Activated T-cell treated with anti-CD3 and anti-CD28 coated beads, Interleukin-2, amount 50 U/mL, for 72 hours (primary cell): ENCODE measurements around the gene JAGN1. TPM values are rescaled to one million over a fixed set of nuclear protein-coding genes. Genes with fewer than 3 reads are reported as not detected.
A peak's percentile ranks its signal among the peaks of the same experiment; 100 is the strongest.
"Not testable (repeated sequence)": the region's sequence is repeated elsewhere in the genome, so short reads cannot be mapped to it uniquely, and the experiment has no call there.

ENCODE experiments used
- ATAC-seq, 2 donors: fragments of 150-1000 bp; cut with Tn5 transposase; replicated peaks in 1 of 2; 2 replicates each; pipeline ENCODE4 v1.10.0; 2021; ENCODE audit warnings: moderate library complexity in 2 of 2, mild to moderate bottlenecking in 1 of 2
- DNase-seq, 2 donors: peaks; one replicate each; pipeline ENCODE4 v3.0.0; 2021 to 2022; ENCODE audit warnings: mixed read lengths in 1 of 2
- H3K27ac Mint-ChIP-seq: one replicate; pipeline ENCODE4 v1.8.0; 2022; ENCODE audit warnings: mild to moderate bottlenecking, moderate library complexity, mixed read lengths
- H3K27me3 Mint-ChIP-seq: one replicate; pipeline ENCODE4 v1.8.0; 2022; ENCODE audit warnings: low read depth, mixed read lengths
- H3K36me3 Mint-ChIP-seq, 2 donors: one replicate each; pipeline ENCODE4 v1.8.0; 2022; ENCODE audit warnings: mixed read lengths in 2 of 2, mild to moderate bottlenecking in 1 of 2; ENCODE audit not compliant: insufficient read depth in 2 of 2
- H3K4me1 Mint-ChIP-seq: one replicate; pipeline ENCODE4 v1.8.0; 2022; ENCODE audit warnings: low read depth, mixed read lengths
- H3K4me3 Mint-ChIP-seq, 2 donors: one replicate each; pipeline ENCODE4 v1.8.0; 2022; ENCODE audit warnings: mild to moderate bottlenecking in 2 of 2, mixed read lengths in 2 of 2, moderate library complexity in 2 of 2
- H3K9me3 Mint-ChIP-seq, 2 donors: one replicate each; pipeline ENCODE4 v1.8.0; 2022; ENCODE audit warnings: mixed read lengths in 2 of 2
- total RNA-seq, 2 donors: library from RNA; stranded (reverse); gene quantifications; one replicate each; pipeline ENCODE4 v1.2.3, GENCODE V29; 2022

Gene JAGN1
- total RNA-seq, 2 donors from 2014 or later = 34.6 to 39.4 TPM

GRCh38 chr3:9876255-9876654 lies 14.2 kb upstream of the JAGN1 start:
- H3K4me1 Mint-ChIP-seq, DNase-seq, H3K9me3 Mint-ChIP-seq, H3K27me3 Mint-ChIP-seq, H3K4me3 Mint-ChIP-seq, ATAC-seq, H3K27ac Mint-ChIP-seq, H3K36me3 Mint-ChIP-seq: not testable (repeated sequence)

GRCh38 chr3:9876991-9877390 lies 13.4 kb upstream of the JAGN1 start:
- Mint-ChIP-seq H3K9me3 (no peaks in the 10 kb centered on the region), H3K36me3 (no peaks in the 10 kb centered on the region), H3K4me3 (no peak overlapping the region), H3K4me1 (no peaks in the 10 kb centered on the region), H3K27ac (no peak overlapping the region), H3K27me3 (no peaks in the 10 kb centered on the region)
- ATAC-seq = peak in 1 of 2 donors; percentile 37
- no peak for DNase-seq

- Mint-ChIP-seq H3K9me3 (no peaks in the 10 kb centered on the region), H3K4me1 (no peaks in the 10 kb centered on the region), H3K27me3 (no peaks in the 10 kb centered on the region), H3K36me3 (no peaks in the 10 kb centered on the region), H3K27ac (no peak overlapping the region), H3K4me3 (no peak overlapping the region)
- no peak for ATAC-seq
- no peak for DNase-seq
These were observed 11.7 kb upstream of the JAGN1 start for GRCh38 chr3:9878700-9879099.

- DNase-seq (no peak), ATAC-seq (no peak)
- no peak within 1 kb of the TSS for H3K27ac Mint-ChIP-seq
- H3K9me3 Mint-ChIP-seq = no peaks in the 10 kb centered on the region
- no peaks in the 10 kb centered on the region for H3K4me1 Mint-ChIP-seq
- H3K4me3 Mint-ChIP-seq = no peak within 1 kb of the TSS
- H3K36me3 Mint-ChIP-seq = no peaks in the 10 kb centered on the region
- H3K27me3 Mint-ChIP-seq = no peaks in the 10 kb centered on the region
These were observed 10.4 kb upstream of the JAGN1 start, which contains the start of gene CIDEC for GRCh38 chr3:9879830-9880549. Gene CIDEC (minus strand): TSS chr3:9880253. CDS start chr3:9878486, 1,767 bp downstream.

- Mint-ChIP-seq H3K27me3 (no peaks in the 10 kb centered on the region), H3K4me1 (no peaks in the 10 kb centered on the region), H3K27ac (no peak overlapping the region), H3K36me3 (no peaks in the 10 kb centered on the region), H3K4me3 (no peak overlapping the region), H3K9me3 (no peaks in the 10 kb centered on the region)
- ATAC-seq (no peak), DNase-seq (no peak)
These were observed 9.0 kb upstream of the JAGN1 start for GRCh38 chr3:9881441-9881840.

- DNase-seq (no peak), ATAC-seq (no peak)
- Mint-ChIP-seq H3K27ac (no peak overlapping the region), H3K36me3 (no peaks in the 10 kb centered on the region), H3K27me3 (no peaks in the 10 kb centered on the region), H3K9me3 (no peaks in the 10 kb centered on the region), H3K4me1 (no peaks in the 10 kb centered on the region), H3K4me3 (no peak overlapping the region)
These were observed 6.5 kb upstream of the JAGN1 start for GRCh38 chr3:9883706-9884554.

GRCh38 chr3:9884555-9885165 lies 5.8 kb upstream of the JAGN1 start:
- Mint-ChIP-seq H3K36me3 (no peaks in the 10 kb centered on the region), H3K9me3 (no peaks in the 10 kb centered on the region), H3K4me1 (peaks cover 5% of the 10 kb centered on the region), H3K4me3 (no peak overlapping the region), H3K27ac (no peak overlapping the region), H3K27me3 (no peaks in the 10 kb centered on the region)
- no peak for ATAC-seq
- DNase-seq = no peak

GRCh38 chr3:9886328-9886727 lies 4.1 kb upstream of the JAGN1 start:
- Mint-ChIP-seq H3K9me3 (no peaks in the 10 kb centered on the region), H3K36me3 (no peaks in the 10 kb centered on the region), H3K4me3 (no peak overlapping the region), H3K27me3 (no peaks in the 10 kb centered on the region), H3K27ac (no peak overlapping the region), H3K4me1 (peaks cover 11% of the 10 kb centered on the region)
- ATAC-seq (no peak), DNase-seq (no peak)

- Mint-ChIP-seq H3K27me3 (no peaks in the 10 kb centered on the region), H3K9me3 (no peaks in the 10 kb centered on the region), H3K36me3 (peaks cover 5 to 7% of the 10 kb centered on the region in 2 donors), H3K27ac (no peak overlapping the region), H3K4me3 (no peak overlapping the region), H3K4me1 (peaks cover 17% of the 10 kb centered on the region)
- ATAC-seq (no peak), DNase-seq (no peak)
These were observed 2.9 kb upstream of the JAGN1 start for GRCh38 chr3:9887480-9887879.

- no peak overlapping the region for H3K4me3 Mint-ChIP-seq
- no peak for ATAC-seq
These were observed 1.9 kb upstream of the JAGN1 start for GRCh38 chr3:9888540-9888939.

GRCh38 chr3:9889405-9889804 lies 1.0 kb upstream of the JAGN1 start:
- Mint-ChIP-seq H3K4me3 (peak overlapping the region in 1 of 2 donors; percentile 98), H3K9me3 (no peaks in the 10 kb centered on the region), H3K36me3 (peaks cover 12 to 16% of the 10 kb centered on the region in 2 donors), H3K4me1 (peaks cover 36% of the 10 kb centered on the region), H3K27ac (peak overlapping the region; percentile 97), H3K27me3 (no peaks in the 10 kb centered on the region)
- no peak for DNase-seq
- ATAC-seq = no peak

More at GRCh38 chr3:9888540-9888939, 1.9 kb upstream of the JAGN1 start:
- DNase-seq = no peak
- Mint-ChIP-seq H3K4me1 (peaks cover 27% of the 10 kb centered on the region), H3K27me3 (no peaks in the 10 kb centered on the region), H3K27ac (no peak overlapping the region), H3K9me3 (no peaks in the 10 kb centered on the region), H3K36me3 (peaks cover 12 to 16% of the 10 kb centered on the region in 2 donors)

- ATAC-seq (no peak), DNase-seq (no peak)
- Mint-ChIP-seq H3K9me3 (no peaks in the 10 kb centered on the region), H3K4me3 (peak overlapping the region; percentile 98), H3K27me3 (no peaks in the 10 kb centered on the region), H3K27ac (peak overlapping the region; percentile 97), H3K36me3 (peaks cover 15 to 23% of the 10 kb centered on the region in 2 donors), H3K4me1 (peaks cover 50% of the 10 kb centered on the region)
These were observed 737 bp downstream of the JAGN1 start for GRCh38 chr3:9891072-9891622.

- Mint-ChIP-seq H3K27ac (peak overlapping the region; percentile 82), H3K36me3 (peaks cover 15 to 23% of the 10 kb centered on the region in 2 donors), H3K4me3 (peak overlapping the region; percentile 24 to 56), H3K4me1 (peaks cover 60% of the 10 kb centered on the region), H3K27me3 (no peaks in the 10 kb centered on the region), H3K9me3 (no peaks in the 10 kb centered on the region)
- DNase-seq (no peak), ATAC-seq (no peak)
These were observed 3.3 kb downstream of the JAGN1 start for GRCh38 chr3:9893739-9894138.
